ENCODE measurements around the gene TALDO1. TPM values are rescaled to one million over a fixed set of nuclear protein-coding genes. Genes with fewer than 3 reads are reported as not detected.

The TALDO1 gene
- total and polyA plus RNA-seq, 2 experiments from 2014 or later = 353 to 402 TPM

DNA sequence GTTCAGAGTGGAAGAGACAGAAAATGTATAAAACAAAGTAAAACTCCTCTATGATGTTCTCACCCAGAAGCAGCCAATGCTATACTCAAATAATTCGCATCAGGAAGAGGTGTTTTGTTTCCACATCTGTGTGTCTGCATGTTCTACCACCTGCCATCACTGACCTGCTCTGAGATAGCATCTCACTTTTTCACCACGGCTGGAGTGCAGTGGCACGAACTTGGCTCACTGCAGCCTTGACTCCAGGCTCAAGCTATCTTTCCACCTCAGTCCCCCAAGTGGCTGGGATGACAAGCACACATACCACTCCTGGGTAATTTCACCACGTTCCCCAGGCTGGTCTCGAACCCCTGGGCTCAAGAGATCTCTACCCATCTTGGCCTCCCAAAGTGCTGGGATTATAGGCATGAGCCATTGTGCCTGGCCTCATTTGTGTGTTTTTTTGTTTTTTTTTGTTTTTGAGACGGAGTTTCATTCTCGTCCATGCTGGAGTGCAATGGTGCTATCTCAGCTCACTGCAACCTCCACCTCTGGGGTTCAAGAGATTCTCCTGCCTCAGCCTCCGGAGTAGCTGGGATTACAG lies 14.4 kb downstream of the TALDO1 start:
- Histone ChIP-seq H3K4me1 (ENCODE audit: insufficient read depth) (peaks cover 8% of the 10 kb centered on the region), H3K4me2 (no peak overlapping the region; the same call in 1 of the 2 replicates), H3K79me2 (replicated peaks; ENCODE audit: insufficient read depth) (peaks cover 18% of the 10 kb centered on the region), H2AFZ (no peak overlapping the region), H3K27ac (ENCODE audit: low read depth) (peak overlapping the region; percentile 80; the same call in 1 of the 2 replicates), H3K4me3 (no peak overlapping the region), H3K36me3 (ENCODE audit: insufficient read depth) (peaks cover 66% of the 10 kb centered on the region), H3F3A (replicated peaks; ENCODE audit: low read depth) (peaks cover 65% of the 10 kb centered on the region), H3K9me2 (ENCODE audit: insufficient read depth) (no peaks in the 10 kb centered on the region), H3K27me3 (ENCODE audit: insufficient read depth) (no peaks in the 10 kb centered on the region), H4K20me1 (replicated peaks; ENCODE audit: insufficient read depth) (peaks cover 17% of the 10 kb centered on the region)
- Mint-ChIP-seq H3K9me3 (no peaks in the 10 kb centered on the region), H3K4me3 (no peak overlapping the region), H3K36me3 (ENCODE audit: low read depth) (peaks cover 89% of the 10 kb centered on the region), H3K27me3 (ENCODE audit: insufficient read depth, low read depth, poor library complexity) (peaks cover 29% of the 10 kb centered on the region), H3K27ac (no peak overlapping the region; the same call in 1 of the 2 replicates), H3K4me1 (peaks cover 10% of the 10 kb centered on the region)
- DNase-seq (ENCODE audit: low spot score) (no peak), ATAC-seq (no peak)
- TF ChIP-seq JUNB (IDR thresholded peaks at IDR 0.05; ENCODE audit: unreplicated experiment) (no peak), ZNF331 (CRISPR knock-in tag; IDR thresholded peaks at IDR 0.05; ENCODE audit: low read depth) (no peak), ZNF114 (CRISPR knock-in tag; IDR thresholded peaks at IDR 0.05) (no peak), EZH2 (IDR thresholded peaks at IDR 0.05; ENCODE audit: low read depth, unreplicated experiment) (no peak), NANOG (IDR thresholded peaks at IDR 0.05; ENCODE audit: borderline replicate concordance) (no peak), EZH2phosphoT487 (IDR thresholded peaks at IDR 0.05; ENCODE audit: unreplicated experiment) (no peak), CREB1 (CRISPR knock-in tag; IDR thresholded peaks at IDR 0.05; ENCODE audit: low read depth) (no peak), STAT1 (IDR thresholded peaks at IDR 0.05; ENCODE audit: unreplicated experiment) (no peak), POLR2AphosphoS5 (IDR thresholded peaks at IDR 0.05; ENCODE audit: low read depth) (no peak), ETS1 (IDR thresholded peaks at IDR 0.05) (no peak), CTCF (conservative IDR thresholded peaks at IDR 0.05; ENCODE audit: low read depth in 2 of 2) (no peak), ZNF462 (CRISPR knock-in tag; IDR thresholded peaks at IDR 0.05) (no peak)
- TF ChIP-seq, protein P1, sequence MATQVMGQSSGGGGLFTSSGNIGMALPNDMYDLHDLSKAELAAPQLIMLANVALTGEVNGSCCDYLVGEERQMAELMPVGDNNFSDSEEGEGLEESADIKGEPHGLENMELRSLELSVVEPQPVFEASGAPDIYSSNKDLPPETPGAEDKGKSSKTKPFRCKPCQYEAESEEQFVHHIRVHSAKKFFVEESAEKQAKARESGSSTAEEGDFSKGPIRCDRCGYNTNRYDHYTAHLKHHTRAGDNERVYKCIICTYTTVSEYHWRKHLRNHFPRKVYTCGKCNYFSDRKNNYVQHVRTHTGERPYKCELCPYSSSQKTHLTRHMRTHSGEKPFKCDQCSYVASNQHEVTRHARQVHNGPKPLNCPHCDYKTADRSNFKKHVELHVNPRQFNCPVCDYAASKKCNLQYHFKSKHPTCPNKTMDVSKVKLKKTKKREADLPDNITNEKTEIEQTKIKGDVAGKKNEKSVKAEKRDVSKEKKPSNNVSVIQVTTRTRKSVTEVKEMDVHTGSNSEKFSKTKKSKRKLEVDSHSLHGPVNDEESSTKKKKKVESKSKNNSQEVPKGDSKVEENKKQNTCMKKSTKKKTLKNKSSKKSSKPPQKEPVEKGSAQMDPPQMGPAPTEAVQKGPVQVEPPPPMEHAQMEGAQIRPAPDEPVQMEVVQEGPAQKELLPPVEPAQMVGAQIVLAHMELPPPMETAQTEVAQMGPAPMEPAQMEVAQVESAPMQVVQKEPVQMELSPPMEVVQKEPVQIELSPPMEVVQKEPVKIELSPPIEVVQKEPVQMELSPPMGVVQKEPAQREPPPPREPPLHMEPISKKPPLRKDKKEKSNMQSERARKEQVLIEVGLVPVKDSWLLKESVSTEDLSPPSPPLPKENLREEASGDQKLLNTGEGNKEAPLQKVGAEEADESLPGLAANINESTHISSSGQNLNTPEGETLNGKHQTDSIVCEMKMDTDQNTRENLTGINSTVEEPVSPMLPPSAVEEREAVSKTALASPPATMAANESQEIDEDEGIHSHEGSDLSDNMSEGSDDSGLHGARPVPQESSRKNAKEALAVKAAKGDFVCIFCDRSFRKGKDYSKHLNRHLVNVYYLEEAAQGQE (IDR thresholded peaks at IDR 0.05; ENCODE audit: unreplicated experiment) = no peak
